GM18520 (cell line): ENCODE results near the gene TADA2A.
A peak's percentile ranks its signal among the peaks of the same experiment; 100 is the strongest.

ENCODE experiments used
- ATAC-seq: cut with Tn5 transposase; IDR thresholded peaks from one replicate; pipeline ENCODE4 v1.9.1; 2021; ENCODE audit not compliant: unreplicated experiment

The TADA2A gene, protein sequence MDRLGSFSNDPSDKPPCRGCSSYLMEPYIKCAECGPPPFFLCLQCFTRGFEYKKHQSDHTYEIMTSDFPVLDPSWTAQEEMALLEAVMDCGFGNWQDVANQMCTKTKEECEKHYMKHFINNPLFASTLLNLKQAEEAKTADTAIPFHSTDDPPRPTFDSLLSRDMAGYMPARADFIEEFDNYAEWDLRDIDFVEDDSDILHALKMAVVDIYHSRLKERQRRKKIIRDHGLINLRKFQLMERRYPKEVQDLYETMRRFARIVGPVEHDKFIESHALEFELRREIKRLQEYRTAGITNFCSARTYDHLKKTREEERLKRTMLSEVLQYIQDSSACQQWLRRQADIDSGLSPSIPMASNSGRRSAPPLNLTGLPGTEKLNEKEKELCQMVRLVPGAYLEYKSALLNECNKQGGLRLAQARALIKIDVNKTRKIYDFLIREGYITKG

GRCh38 chr17:37406635-37407461, at the start of gene TADA2A, which contains the start of gene ACACA:
Gene TADA2A, plus strand, starts transcription at chr17:37406886. Its CDS starts 4,480 bp downstream, at chr17:37411366.
Gene ACACA, minus strand, starts transcription at chr17:37406836. Its CDS starts 537 bp downstream, at chr17:37406299.
- ATAC-seq = peak; percentile 51

- no peak for ATAC-seq
Observed at GRCh38 chr17:37358098-37358829, 48.4 kb upstream of the TADA2A start.

- peak; percentile 91 for ATAC-seq
Observed at GRCh38 chr17:37358830-37359681, 47.6 kb upstream of the TADA2A start.

DNA sequence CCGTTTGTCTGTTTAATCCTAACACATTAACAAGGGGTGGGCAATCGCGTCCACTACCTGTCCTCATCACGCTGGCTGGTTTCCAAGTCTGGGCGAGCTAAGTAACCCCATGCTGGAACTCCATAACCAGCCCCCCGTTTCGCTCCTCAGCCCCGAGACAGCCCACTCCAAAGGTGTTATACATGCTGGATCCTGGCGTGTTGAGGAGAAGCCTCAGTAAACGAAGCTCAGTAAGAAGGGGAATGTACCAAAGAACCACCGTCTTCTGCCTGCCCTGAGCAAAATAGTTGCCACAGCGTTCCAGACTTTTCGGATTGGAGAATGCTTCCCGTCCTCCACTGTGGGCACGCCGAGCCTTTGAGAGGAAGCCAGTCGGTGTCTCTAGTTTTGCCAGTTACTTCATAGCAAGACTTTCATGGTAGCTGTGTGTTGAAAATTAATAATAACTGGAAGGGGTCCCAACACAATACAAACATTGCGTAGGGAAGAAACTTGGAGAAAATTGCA, 47.0 kb upstream of the TADA2A start:
- no peak for ATAC-seq

DNA sequence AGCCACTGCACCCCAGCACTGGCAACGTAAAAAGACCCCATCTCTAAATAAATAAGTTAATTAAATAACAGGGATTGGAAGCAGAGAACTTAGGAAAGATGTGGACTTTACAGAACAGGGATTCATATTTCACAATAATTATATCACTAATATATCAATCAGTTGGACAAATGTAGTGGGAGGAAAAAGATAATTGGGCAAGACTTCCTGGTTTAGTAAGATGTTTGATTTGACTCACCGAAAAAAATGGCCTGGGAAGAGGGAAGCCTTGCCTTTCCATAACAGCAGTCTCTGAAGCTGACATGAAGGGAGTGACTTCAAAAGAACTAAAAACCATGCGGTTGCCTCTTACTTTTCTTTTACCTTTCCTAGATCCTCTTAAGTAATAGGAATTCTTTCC, 46.1 kb upstream of the TADA2A start:
- ATAC-seq = no peak

DNA sequence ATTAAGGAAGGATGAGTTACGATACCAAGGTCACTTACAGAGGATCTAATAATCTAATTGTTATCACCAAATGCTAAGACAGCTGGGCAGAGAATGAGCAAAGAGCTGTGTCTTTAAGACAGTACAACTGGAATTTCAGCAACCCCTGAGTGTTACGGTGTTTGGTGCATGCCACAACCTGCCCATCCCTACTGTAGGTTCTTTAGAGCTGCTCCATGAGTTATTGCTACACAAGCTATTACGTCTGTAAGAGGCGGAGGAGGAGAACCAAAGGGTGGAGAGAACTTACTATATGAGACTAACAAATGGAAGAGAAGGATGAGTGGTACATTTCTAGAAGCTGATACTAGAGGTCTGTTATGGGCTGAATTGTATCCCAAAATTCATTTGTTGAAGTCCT, 45.1 kb upstream of the TADA2A start:
- ATAC-seq = no peak

- ATAC-seq = no peak
Observed at GRCh38 chr17:37365589-37365988, 41.1 kb upstream of the TADA2A start.

DNA sequence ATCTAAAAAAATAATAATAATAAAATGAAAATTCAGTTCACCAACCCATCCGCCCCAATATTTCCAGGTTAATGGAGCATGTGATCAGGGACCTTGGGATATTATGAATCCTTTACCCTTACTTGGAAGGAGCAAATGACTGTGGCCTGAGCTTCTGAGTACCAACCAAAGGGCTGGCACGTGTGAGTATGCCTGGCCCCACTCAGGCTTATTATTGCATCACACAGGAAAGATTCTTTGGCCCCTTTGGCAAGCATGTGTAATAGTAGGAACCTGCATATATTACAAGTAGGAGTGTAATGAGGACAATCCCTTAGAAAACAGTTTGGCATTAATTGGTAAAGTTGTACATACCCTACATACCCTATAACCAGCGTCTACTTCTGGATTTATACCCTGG, 38.1 kb upstream of the TADA2A start:
- ATAC-seq = no peak

DNA sequence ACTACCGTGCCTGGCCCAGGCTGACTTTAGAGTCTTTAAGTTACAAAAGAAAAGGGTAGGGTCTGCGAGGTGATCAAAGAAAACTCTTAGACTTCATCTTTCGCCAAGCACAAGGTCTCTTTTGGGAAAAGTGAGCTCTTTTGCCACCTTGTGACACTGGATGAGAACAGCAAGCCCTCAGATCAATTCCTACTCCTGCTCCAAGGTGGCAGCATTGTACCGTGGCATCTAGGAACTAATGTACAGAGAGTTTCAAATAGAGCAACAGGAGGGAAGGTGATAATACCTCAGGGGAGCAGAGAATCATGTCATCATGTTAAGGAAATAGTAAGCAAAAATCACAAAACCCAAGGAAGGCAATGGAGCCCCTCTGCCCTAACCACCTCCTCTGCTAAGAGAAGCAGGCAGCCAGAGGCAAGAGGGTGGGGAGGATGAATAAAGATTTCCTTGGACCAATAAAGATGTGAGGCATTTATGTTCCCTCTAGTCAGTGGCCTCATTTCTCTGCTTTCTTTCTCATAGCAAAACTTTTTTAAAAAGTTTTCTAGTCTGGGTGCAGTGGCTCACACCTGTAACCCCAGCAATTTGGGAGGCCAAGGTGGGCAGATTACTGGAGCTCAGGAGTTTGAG, 33.0 kb upstream of the TADA2A start:
- no peak for ATAC-seq

GRCh38 chr17:37375706-37376105, 31.0 kb upstream of the TADA2A start, which contains the start of gene C17orf78:
Gene C17orf78, plus strand, starts transcription at chr17:37375985. Its CDS starts 108 bp downstream, at chr17:37376093.
- no peak for ATAC-seq

DNA sequence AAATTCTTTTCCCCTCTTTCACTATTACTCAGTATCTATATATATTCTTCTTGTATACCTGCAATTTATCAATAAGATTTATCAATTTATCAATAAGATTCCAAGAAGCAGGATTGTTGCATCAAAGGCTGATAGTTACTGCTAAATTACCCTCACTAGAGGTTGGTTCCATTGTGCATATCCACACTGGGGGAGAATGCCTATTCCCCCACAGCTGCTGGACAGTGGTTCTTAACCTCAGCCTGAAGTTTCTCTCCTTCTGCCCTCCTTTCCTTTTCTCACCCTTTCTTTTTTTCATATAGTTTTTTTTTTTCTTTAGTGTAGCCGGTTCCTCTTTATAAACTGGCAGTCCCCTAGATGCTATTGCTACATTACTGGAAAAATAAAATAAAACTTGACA, 24.6 kb upstream of the TADA2A start:
- no peak for ATAC-seq

DNA sequence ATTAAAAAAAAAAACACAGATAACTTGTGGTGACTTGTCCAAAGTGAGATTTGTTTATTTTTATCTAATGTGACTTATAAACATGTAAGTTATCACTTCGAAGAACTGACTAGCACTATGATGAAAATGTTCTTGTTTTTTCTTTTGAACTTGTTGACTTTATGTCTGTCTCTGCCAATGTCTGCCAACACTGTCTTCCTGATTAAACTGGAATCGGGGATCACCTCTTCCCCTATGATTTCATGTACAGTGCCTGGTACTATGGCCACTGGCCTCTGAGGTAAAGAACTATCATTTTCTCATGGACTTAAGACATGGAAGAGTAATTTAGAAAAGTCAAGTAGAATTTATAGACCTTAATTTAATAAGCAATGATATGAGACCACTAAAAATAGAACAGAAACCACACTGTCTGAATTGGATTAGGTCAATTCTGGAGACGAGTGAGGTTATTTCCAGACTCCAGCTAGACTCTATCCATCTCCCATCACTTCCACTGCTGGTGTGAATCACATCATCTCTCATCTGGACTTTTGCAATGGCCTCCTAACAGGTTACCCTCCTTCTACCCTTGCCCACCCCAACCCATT, 22.0 kb upstream of the TADA2A start:
- ATAC-seq = no peak

DNA sequence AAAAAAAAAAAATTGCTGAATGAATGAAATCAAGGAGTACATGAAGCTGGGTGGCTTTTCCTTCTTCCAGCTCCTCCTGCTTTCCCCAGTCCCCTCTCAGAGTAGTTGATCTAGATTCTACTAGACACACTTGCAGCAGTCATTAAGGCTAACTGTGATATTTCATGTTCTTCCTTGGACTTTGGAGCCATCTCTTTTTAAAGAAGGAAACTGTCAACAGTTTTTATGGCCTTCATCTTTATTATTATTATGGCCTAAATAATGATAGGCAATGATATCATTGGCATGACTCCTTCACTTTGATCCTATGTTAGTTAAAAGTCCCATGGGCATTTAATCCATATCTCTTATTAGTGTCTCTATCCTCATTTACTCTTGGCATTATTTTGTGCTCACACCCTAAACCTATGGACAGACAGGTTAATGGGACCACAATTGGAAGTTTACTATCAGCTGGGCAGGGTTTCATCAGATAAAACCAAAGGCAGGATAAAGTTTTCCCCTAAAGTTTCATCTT, 21.2 kb upstream of the TADA2A start:
- no peak for ATAC-seq

GRCh38 chr17:37386462-37386861, 20.2 kb upstream of the TADA2A start:
- ATAC-seq = no peak

- no peak for ATAC-seq
Observed at GRCh38 chr17:37388266-37388665, 18.4 kb upstream of the TADA2A start.

GRCh38 chr17:37389160-37389559, 17.5 kb upstream of the TADA2A start:
- ATAC-seq = no peak

- no peak for ATAC-seq
Observed at GRCh38 chr17:37391146-37391545, 15.5 kb upstream of the TADA2A start.

DNA sequence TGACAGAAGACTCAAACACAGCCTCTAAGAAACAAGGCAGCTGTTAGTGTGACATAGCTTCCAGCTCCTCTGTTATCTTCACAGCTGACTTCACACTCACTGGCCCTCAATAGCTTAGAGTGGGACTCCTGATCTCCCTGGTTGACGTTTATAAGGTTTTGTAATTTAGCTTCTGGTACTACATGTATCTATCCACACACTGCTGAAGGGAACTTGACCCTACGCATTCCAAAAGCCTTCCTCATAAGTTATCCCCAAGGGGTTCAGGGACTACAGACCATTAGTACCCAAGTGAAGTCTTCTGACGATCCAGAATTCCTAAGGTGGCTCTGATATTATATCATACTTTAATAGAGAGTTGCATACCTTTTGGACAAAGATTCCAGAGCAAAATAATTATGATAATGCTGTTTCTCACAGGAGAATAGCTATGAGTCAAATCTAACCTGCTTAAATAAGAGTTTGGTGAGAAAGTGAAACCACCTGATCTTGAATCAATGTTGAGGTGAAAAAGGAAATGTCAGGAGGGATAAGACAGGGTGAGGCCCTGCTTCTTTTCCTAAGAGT, 14.6 kb upstream of the TADA2A start:
- no peak for ATAC-seq

GRCh38 chr17:37393352-37393751, 13.3 kb upstream of the TADA2A start:
- no peak for ATAC-seq
